ENCODE measurements around the gene NCS1.

- TF ChIP-seq SIN3A (IDR thresholded peaks at IDR 0.05; ENCODE audit: borderline replicate concordance, insufficient read depth, low read length) (no peak), REST (IDR thresholded peaks at IDR 0.05; ENCODE audit: insufficient read depth in 1 of 2, low read depth in 2 of 2, low read length in 2 of 2) (no peak), POLR2AphosphoS5 (IDR thresholded peaks at IDR 0.05; ENCODE audit: low read depth, low read length) (no peak), TAF1 (IDR thresholded peaks at IDR 0.05; ENCODE audit: borderline replicate concordance, insufficient read depth, low read length) (no peak), FOXP2 (optimal IDR thresholded peaks at IDR 0.05; ENCODE audit: borderline replicate concordance, extremely low read depth, extremely low read length, insufficient read depth) (no peak)
Measured at GRCh38 chr9:130174025-130174424, 1.8 kb downstream of the NCS1 start.
